ENCODE results near the gene CHCHD2. TPM values are rescaled to one million over a fixed set of nuclear protein-coding genes. Genes with fewer than 3 reads are reported as not detected.
A peak's percentile ranks its signal among the peaks of the same experiment; 100 is the strongest.
"Not testable (repeated sequence)": the region's sequence is repeated elsewhere in the genome, so short reads cannot be mapped to it uniquely, and the experiment has no call there.

Gene CHCHD2
- polyA plus RNA-seq = 100 to 1,000 TPM; 512 to 798 (median 585) TPM

- H3K27me3 Mint-ChIP-seq (ENCODE audit: low read depth in 3 of 3) = peaks cover 9 to 14% (median 12%) of the 10 kb centered on the region in 3 donors
- peaks cover 1 to 21% (median 4%) of the 10 kb centered on the region in 3 donors for H3K36me3 Mint-ChIP-seq
- H3K4me3 Mint-ChIP-seq = peak within 1 kb of the TSS; percentile 94 to 100 (median 99)
- DNase-seq = peak; percentile 92 to 95 (median 94)
- peak within 1 kb of the TSS; percentile 96 to 100 (median 98) for H3K27ac Mint-ChIP-seq
- H3K4me1 Mint-ChIP-seq = peaks cover 31 to 40% of the 10 kb centered on the region in 2 donors
- no peaks in the 10 kb centered on the region for H3K9me3 Mint-ChIP-seq
These were observed at the start of gene CHCHD2 for GRCh38 chr7:56106108-56107073. Gene CHCHD2 (minus strand): TSS chr7:56106476. CDS start chr7:56106413, 63 bp downstream.

GRCh38 chr7:56131062-56131461, 24.8 kb upstream of the CHCHD2 start:
- H3K4me3 Mint-ChIP-seq; H3K27me3 Mint-ChIP-seq (ENCODE audit: low read depth in 3 of 3); H3K4me1 Mint-ChIP-seq; H3K27ac Mint-ChIP-seq; H3K36me3 Mint-ChIP-seq; H3K9me3 Mint-ChIP-seq; DNase-seq: not testable (repeated sequence)

GRCh38 chr7:56127241-56127975, 21.1 kb upstream of the CHCHD2 start:
- no peaks in the 10 kb centered on the region for H3K9me3 Mint-ChIP-seq
- H3K27me3 Mint-ChIP-seq (ENCODE audit: low read depth in 3 of 3) = peaks cover 0 to 2% (median 0%) of the 10 kb centered on the region in 3 donors
- H3K36me3 Mint-ChIP-seq = no peaks in the 10 kb centered on the region
- H3K4me1 Mint-ChIP-seq = no peaks in the 10 kb centered on the region
- H3K27ac Mint-ChIP-seq = no peak overlapping the region
- no peak for DNase-seq
- H3K4me3 Mint-ChIP-seq = no peak overlapping the region

GRCh38 chr7:56125831-56126230, 19.6 kb upstream of the CHCHD2 start:
- H3K9me3 Mint-ChIP-seq = no peaks in the 10 kb centered on the region
- peaks cover 0 to 4% (median 0%) of the 10 kb centered on the region in 3 donors for H3K27me3 Mint-ChIP-seq (ENCODE audit: low read depth in 3 of 3)
- H3K36me3 Mint-ChIP-seq = no peaks in the 10 kb centered on the region
- H3K4me3 Mint-ChIP-seq = no peak overlapping the region
- H3K27ac Mint-ChIP-seq = no peak overlapping the region
- no peak for DNase-seq
- no peaks in the 10 kb centered on the region for H3K4me1 Mint-ChIP-seq

DNA sequence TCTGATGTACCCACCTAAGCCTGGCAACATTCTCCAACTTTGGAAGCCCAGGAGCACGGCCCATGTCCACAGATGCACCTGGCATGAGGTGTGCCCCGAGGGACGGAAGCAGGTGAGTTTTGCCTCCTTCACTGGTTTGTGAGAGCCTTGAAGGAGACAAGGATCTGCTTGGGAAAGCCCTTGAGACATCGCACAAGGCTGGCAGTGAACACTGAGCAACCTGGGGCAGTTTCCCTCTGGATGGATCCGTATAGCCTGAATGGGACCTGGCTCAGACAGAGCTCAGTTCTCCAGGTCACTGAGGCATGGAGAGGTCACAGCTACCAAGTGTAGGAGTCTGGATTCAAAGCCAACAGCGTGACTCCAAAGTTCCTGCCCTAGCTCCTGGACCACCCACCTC, 18.7 kb upstream of the CHCHD2 start:
- no peak for DNase-seq
- peaks cover 0 to 6% (median 0%) of the 10 kb centered on the region in 3 donors for H3K27me3 Mint-ChIP-seq (ENCODE audit: low read depth in 3 of 3)
- no peak overlapping the region for H3K27ac Mint-ChIP-seq
- H3K4me1 Mint-ChIP-seq = no peaks in the 10 kb centered on the region
- no peaks in the 10 kb centered on the region for H3K36me3 Mint-ChIP-seq
- no peaks in the 10 kb centered on the region for H3K9me3 Mint-ChIP-seq
- no peak overlapping the region for H3K4me3 Mint-ChIP-seq

GRCh38 chr7:56121440-56121839, 15.2 kb upstream of the CHCHD2 start:
- Mint-ChIP-seq H3K36me3 (no peaks in the 10 kb centered on the region), H3K4me1 (no peaks in the 10 kb centered on the region), H3K4me3 (no peak overlapping the region), H3K9me3 (no peaks in the 10 kb centered on the region), H3K27me3 (ENCODE audit: low read depth in 3 of 3) (peaks cover 0 to 4% (median 4%) of the 10 kb centered on the region in 3 donors), H3K27ac (no peak overlapping the region)
- no peak for DNase-seq

- Mint-ChIP-seq H3K36me3 (no peaks in the 10 kb centered on the region), H3K27ac (no peak within 1 kb of the TSS), H3K4me3 (no peak within 1 kb of the TSS), H3K27me3 (ENCODE audit: low read depth in 3 of 3) (peaks cover 4 to 6% (median 4%) of the 10 kb centered on the region in 3 donors), H3K9me3 (no peaks in the 10 kb centered on the region), H3K4me1 (no peaks in the 10 kb centered on the region)
- no peak for DNase-seq
These were observed 9.7 kb upstream of the CHCHD2 start, which contains the start of gene NUPR2 for GRCh38 chr7:56115852-56116538. Gene NUPR2 (minus strand): TSS chr7:56116417. CDS start chr7:56116314, 103 bp downstream.

DNA sequence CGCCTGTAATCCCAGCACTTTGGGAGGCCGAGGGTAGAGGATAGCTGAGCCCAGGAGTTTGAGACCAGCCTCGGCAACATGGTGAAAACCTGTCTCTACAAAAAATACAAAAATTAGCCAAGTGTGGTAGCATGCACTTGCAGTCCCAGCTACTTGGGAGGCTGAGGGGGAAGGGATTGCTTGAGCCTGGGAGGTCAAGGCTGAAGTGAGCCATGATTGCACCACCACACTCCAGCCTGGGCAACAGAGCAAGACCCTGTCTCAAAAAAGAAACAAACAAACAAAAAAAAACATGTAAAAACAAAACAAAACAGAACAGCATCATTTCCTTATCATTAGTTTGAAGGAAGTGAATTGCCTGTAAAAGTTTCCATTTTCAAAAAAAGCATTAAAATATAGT, 6.0 kb upstream of the CHCHD2 start:
- H3K4me3 Mint-ChIP-seq, DNase-seq, H3K9me3 Mint-ChIP-seq: not testable (repeated sequence)

GRCh38 chr7:56110611-56111010, 4.3 kb upstream of the CHCHD2 start:
- H3K27me3 Mint-ChIP-seq (ENCODE audit: low read depth in 3 of 3) = peaks cover 9 to 18% (median 15%) of the 10 kb centered on the region in 3 donors
- H3K27ac Mint-ChIP-seq = no peak overlapping the region
- H3K9me3 Mint-ChIP-seq = no peaks in the 10 kb centered on the region
- no peak for DNase-seq
- peaks cover 22 to 23% of the 10 kb centered on the region in 2 donors for H3K4me1 Mint-ChIP-seq
- H3K36me3 Mint-ChIP-seq = peaks cover 0 to 10% (median 0%) of the 10 kb centered on the region in 3 donors
- H3K4me3 Mint-ChIP-seq = no peak overlapping the region

More for the DNA sequence above, 6.0 kb upstream of the CHCHD2 start:
- not testable (repeated sequence) for H3K36me3 Mint-ChIP-seq; H3K27ac Mint-ChIP-seq; H3K4me1 Mint-ChIP-seq; H3K27me3 Mint-ChIP-seq (ENCODE audit: low read depth in 3 of 3)

DNA sequence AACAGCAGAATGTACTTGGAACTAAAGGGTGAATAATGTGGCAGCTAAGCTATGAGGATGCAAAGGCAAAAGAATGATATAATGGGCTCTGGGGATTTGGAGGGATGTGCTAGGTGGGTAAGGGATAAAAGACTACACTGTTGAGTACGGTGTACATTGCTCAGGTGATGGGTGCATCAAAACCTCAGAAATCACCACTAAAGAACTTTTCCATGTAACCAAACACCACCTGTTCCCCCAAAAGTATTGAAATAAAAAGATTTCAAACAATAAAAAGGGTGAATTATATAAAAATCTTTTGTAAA, 1.6 kb upstream of the CHCHD2 start:
- Mint-ChIP-seq H3K4me3 (peak overlapping the region in 3 of 5 donors; percentile 55 to 100 (median 99)), H3K27me3 (ENCODE audit: low read depth in 3 of 3) (peaks cover 9 to 14% (median 13%) of the 10 kb centered on the region in 3 donors), H3K27ac (peak overlapping the region in 4 of 6 donors; percentile 8 to 81 (median 33))

GRCh38 chr7:56105508-56105907, 768 bp downstream of the CHCHD2 start:
- no peaks in the 10 kb centered on the region for H3K9me3 Mint-ChIP-seq
- peaks cover 9 to 15% (median 13%) of the 10 kb centered on the region in 3 donors for H3K27me3 Mint-ChIP-seq (ENCODE audit: low read depth in 3 of 3)
- H3K27ac Mint-ChIP-seq = peak overlapping the region; percentile 96 to 100 (median 98)
- H3K36me3 Mint-ChIP-seq = peaks cover 7 to 29% (median 10%) of the 10 kb centered on the region in 3 donors
- H3K4me1 Mint-ChIP-seq = peaks cover 33 to 40% of the 10 kb centered on the region in 2 donors
- peak overlapping the region; percentile 94 to 100 (median 99) for H3K4me3 Mint-ChIP-seq
- DNase-seq = peak; percentile 10 to 31 (median 24)

More for the DNA sequence above, 1.6 kb upstream of the CHCHD2 start:
- peaks cover 0 to 14% (median 4%) of the 10 kb centered on the region in 3 donors for H3K36me3 Mint-ChIP-seq
- H3K4me1 Mint-ChIP-seq = peaks cover 31 to 40% of the 10 kb centered on the region in 2 donors
- DNase-seq = no peak
- no peaks in the 10 kb centered on the region for H3K9me3 Mint-ChIP-seq

GRCh38 chr7:56104138-56104537, 2.1 kb downstream of the CHCHD2 start:
- H3K36me3 Mint-ChIP-seq = peaks cover 12 to 36% (median 14%) of the 10 kb centered on the region in 3 donors
- not testable (repeated sequence) for H3K9me3 Mint-ChIP-seq, H3K4me3 Mint-ChIP-seq, H3K27ac Mint-ChIP-seq, DNase-seq
- peaks cover 33 to 40% of the 10 kb centered on the region in 2 donors for H3K4me1 Mint-ChIP-seq
- H3K27me3 Mint-ChIP-seq (ENCODE audit: low read depth in 3 of 3) = peaks cover 9 to 14% (median 9%) of the 10 kb centered on the region in 3 donors

DNA sequence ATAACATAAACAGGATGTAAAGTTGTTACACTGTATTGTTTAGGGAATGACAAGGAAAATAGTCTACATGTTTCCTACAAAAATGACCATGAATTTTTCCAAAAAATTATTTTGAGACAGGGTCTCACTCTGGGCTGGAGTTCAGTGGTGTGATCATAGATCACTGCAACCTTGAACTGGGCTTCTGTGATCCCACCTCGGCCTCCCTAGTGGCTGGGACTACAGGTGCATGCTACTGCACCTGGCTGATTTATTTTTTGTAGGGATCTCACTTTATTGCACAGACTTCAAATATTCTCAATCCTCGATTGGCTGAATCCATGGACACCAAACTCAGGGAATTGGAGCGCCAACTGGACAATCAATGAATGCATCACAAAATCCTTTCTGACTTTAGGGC, 6.6 kb downstream of the CHCHD2 start:
- H3K9me3 Mint-ChIP-seq = no peaks in the 10 kb centered on the region
- H3K27me3 Mint-ChIP-seq (ENCODE audit: low read depth in 3 of 3) = peaks cover 0 to 3% (median 2%) of the 10 kb centered on the region in 3 donors
- H3K4me1 Mint-ChIP-seq = peaks cover 4 to 9% of the 10 kb centered on the region in 2 donors
- DNase-seq = no peak
- peaks cover 14 to 30% (median 15%) of the 10 kb centered on the region in 3 donors for H3K36me3 Mint-ChIP-seq
- no peak overlapping the region for H3K4me3 Mint-ChIP-seq
- H3K27ac Mint-ChIP-seq = no peak overlapping the region
